GM21360 (cell line): ENCODE results near the gene RHOXF2B.
"Not testable (repeated sequence)": the region's sequence is repeated elsewhere in the genome, so short reads cannot be mapped to it uniquely, and the experiment has no call there.

ENCODE experiments used
- ATAC-seq: cut with Tn5 transposase; IDR thresholded peaks from one replicate; pipeline ENCODE4 v1.9.1; 2021; ENCODE audit warnings: mild to moderate bottlenecking, moderate library complexity; ENCODE audit not compliant: unreplicated experiment

Gene RHOXF2B

GRCh38 chrX:120077590-120077989 lies at the start of gene RHOXF2B:
Gene RHOXF2B (minus strand): TSS chrX:120077690. CDS start chrX:120077552, 138 bp downstream.
- not testable (repeated sequence) for ATAC-seq

- no peak for ATAC-seq
Measured at GRCh38 chrX:120125444-120125843, 48.0 kb upstream of the RHOXF2B start.

GRCh38 chrX:120120223-120120622 lies 42.7 kb upstream of the RHOXF2B start:
- ATAC-seq: no peak

GRCh38 chrX:120115438-120115963 lies 38.0 kb upstream of the RHOXF2B start, which contains the start of gene RHOXF1:
Gene RHOXF1 (minus strand): TSS chrX:120115913. CDS start chrX:120115862, 51 bp downstream.
- ATAC-seq: no peak

- ATAC-seq: no peak
Measured at GRCh38 chrX:120111611-120112010, 34.1 kb upstream of the RHOXF2B start.

GRCh38 chrX:120109378-120109777 lies 31.9 kb upstream of the RHOXF2B start:
- ATAC-seq: no peak

- ATAC-seq: not testable (repeated sequence)
Measured at GRCh38 chrX:120104707-120105106, 27.2 kb upstream of the RHOXF2B start.

- not testable (repeated sequence) for ATAC-seq
Measured at GRCh38 chrX:120101057-120101456, 23.6 kb upstream of the RHOXF2B start.

- ATAC-seq: no peak
Measured at GRCh38 chrX:120090208-120090607, 12.7 kb upstream of the RHOXF2B start.

GRCh38 chrX:120087289-120088017 lies 10.0 kb upstream of the RHOXF2B start:
- no peak for ATAC-seq

- not testable (repeated sequence) for ATAC-seq
Measured at GRCh38 chrX:120085553-120086185, 8.2 kb upstream of the RHOXF2B start.

GRCh38 chrX:120066169-120066568 lies 11.3 kb downstream of the RHOXF2B start:
- ATAC-seq: not testable (repeated sequence)

- ATAC-seq: not testable (repeated sequence)
Measured at GRCh38 chrX:120042712-120043111, 34.8 kb downstream of the RHOXF2B start.

GRCh38 chrX:120042247-120042646 lies 35.2 kb downstream of the RHOXF2B start:
- ATAC-seq: peak; percentile 90

GRCh38 chrX:120040176-120040575 lies 37.3 kb downstream of the RHOXF2B start:
- ATAC-seq: not testable (repeated sequence)

- not testable (repeated sequence) for ATAC-seq
Measured at GRCh38 chrX:120039087-120039733, 38.3 kb downstream of the RHOXF2B start.

GRCh38 chrX:120036704-120037103 lies 40.8 kb downstream of the RHOXF2B start:
- ATAC-seq: no peak

- peak; percentile 85 for ATAC-seq
Measured at GRCh38 chrX:120035522-120036309, 41.8 kb downstream of the RHOXF2B start.

GRCh38 chrX:120029354-120029753 lies 48.1 kb downstream of the RHOXF2B start:
- no peak for ATAC-seq

GRCh38 chrX:120023259-120023658 lies 54.2 kb downstream of the RHOXF2B start:
- no peak for ATAC-seq

GRCh38 chrX:120022763-120023162 lies 54.7 kb downstream of the RHOXF2B start:
- ATAC-seq: no peak
